Immature natural killer cell (primary cell): Measurements from ENCODE around the gene CARMIL3. TPM values are rescaled to one million over a fixed set of nuclear protein-coding genes. Genes with fewer than 3 reads are reported as not detected.

Experiments
- DNase-seq, 3 donors: peaks; one replicate each; pipeline ENCODE4 v3.0.0; 2022; ENCODE audit warnings: mixed read lengths in 1 of 3
- H3K27ac Mint-ChIP-seq, 6 donors: one replicate each; pipeline ENCODE4 v1.8.0; 2020; ENCODE audit warnings: mixed read lengths in 6 of 6, mild to moderate bottlenecking in 5 of 6, inconsistent platforms in 4 of 6, moderate library complexity in 3 of 6
- H3K27me3 Mint-ChIP-seq, 3 donors: one replicate each; pipeline ENCODE4 v1.8.0; 2020 to 2021; ENCODE audit warnings: low read depth in 3 of 3, mild to moderate bottlenecking in 3 of 3, mixed read lengths in 3 of 3, moderate library complexity in 3 of 3, inconsistent platforms in 1 of 3
- H3K36me3 Mint-ChIP-seq, 3 donors: one replicate each; pipeline ENCODE4 v1.8.0; 2020; ENCODE audit warnings: mixed read lengths in 3 of 3, inconsistent platforms in 2 of 3, mild to moderate bottlenecking in 2 of 3
- H3K4me1 Mint-ChIP-seq, 2 donors: one replicate each; pipeline ENCODE4 v1.8.0; 2020; ENCODE audit warnings: inconsistent platforms in 2 of 2, mild to moderate bottlenecking in 2 of 2, mixed read lengths in 2 of 2, moderate library complexity in 1 of 2
- H3K4me3 Mint-ChIP-seq, 5 donors: one replicate each; pipeline ENCODE4 v1.8.0; 2020; ENCODE audit warnings: mild to moderate bottlenecking in 5 of 5, mixed read lengths in 5 of 5, inconsistent platforms in 3 of 5, moderate library complexity in 3 of 5
- H3K9me3 Mint-ChIP-seq, 6 donors: one replicate each; pipeline ENCODE4 v1.8.0; 2020; ENCODE audit warnings: mild to moderate bottlenecking in 6 of 6, mixed read lengths in 6 of 6, inconsistent platforms in 4 of 6, moderate library complexity in 3 of 6
- polyA plus RNA-seq, 3 donors: library from polyadenylated mRNA; unstranded; fragments of 300-500 nt; fragmentation: Illumina TruSeq; gene quantifications; one replicate each; pipeline ENCODE4 v1.2.3, GENCODE V29; 2021

Gene CARMIL3
- polyA plus RNA-seq, 3 donors from 2014 or later, result 0.09 to 0.82 (median 0.32) TPM

- Mint-ChIP-seq H3K4me1 (peaks cover 15 to 24% of the 10 kb centered on the region in 2 donors), H3K36me3 (no peaks in the 10 kb centered on the region), H3K4me3 (peak overlapping the region; percentile 95 to 98 (median 97)), H3K9me3 (no peaks in the 10 kb centered on the region), H3K27me3 (peaks cover 2 to 7% (median 3%) of the 10 kb centered on the region in 3 donors), H3K27ac (peak overlapping the region; percentile 62 to 95 (median 87))
- no peak for DNase-seq
These were observed 41.5 kb downstream of the CARMIL3 start for GRCh38 chr14:24093207-24093900.

- H3K9me3 Mint-ChIP-seq, result no peaks in the 10 kb centered on the region
- no peaks in the 10 kb centered on the region for H3K36me3 Mint-ChIP-seq
- H3K27me3 Mint-ChIP-seq, result peaks cover 2 to 7% (median 3%) of the 10 kb centered on the region in 3 donors
These were observed 42.4 kb downstream of the CARMIL3 start, which contains the start of gene PCK2 for GRCh38 chr14:24093901-24094840. Gene PCK2, plus strand, starts transcription at chr14:24094311. Its CDS starts 95 bp downstream, at chr14:24094406.

GRCh38 chr14:24094841-24095270 lies 43.0 kb downstream of the CARMIL3 start:
- peak overlapping the region; percentile 95 to 98 (median 97) for H3K4me3 Mint-ChIP-seq
- H3K9me3 Mint-ChIP-seq, result no peaks in the 10 kb centered on the region
- H3K4me1 Mint-ChIP-seq, result peaks cover 15 to 24% of the 10 kb centered on the region in 2 donors
- H3K27me3 Mint-ChIP-seq, result peaks cover 1 to 7% (median 2%) of the 10 kb centered on the region in 3 donors
- H3K27ac Mint-ChIP-seq, result peak overlapping the region; percentile 85 to 98 (median 94)
- peaks cover 0 to 6% (median 0%) of the 10 kb centered on the region in 3 donors for H3K36me3 Mint-ChIP-seq
- DNase-seq, result no peak

More at GRCh38 chr14:24093901-24094840, 42.4 kb downstream of the CARMIL3 start, which contains the start of gene PCK2:
- peak; percentile 61 to 67 (median 67) for DNase-seq
- H3K4me3 Mint-ChIP-seq, result peak within 1 kb of the TSS; percentile 95 to 98 (median 97)
- peak within 1 kb of the TSS; percentile 85 to 98 (median 94) for H3K27ac Mint-ChIP-seq
- H3K4me1 Mint-ChIP-seq, result peaks cover 15 to 24% of the 10 kb centered on the region in 2 donors

GRCh38 chr14:24095271-24096068 lies 43.7 kb downstream of the CARMIL3 start:
- Mint-ChIP-seq H3K9me3 (no peaks in the 10 kb centered on the region), H3K27me3 (peaks cover 1 to 8% (median 2%) of the 10 kb centered on the region in 3 donors), H3K27ac (peak overlapping the region; percentile 85 to 98 (median 94)), H3K36me3 (peaks cover 0 to 9% (median 4%) of the 10 kb centered on the region in 3 donors), H3K4me1 (peaks cover 15 to 24% of the 10 kb centered on the region in 2 donors), H3K4me3 (peak overlapping the region; percentile 95 to 98 (median 97))
- peak; percentile 16 to 23 (median 16) for DNase-seq

GRCh38 chr14:24096545-24097181 lies 44.9 kb downstream of the CARMIL3 start:
- Mint-ChIP-seq H3K27me3 (peaks cover 1 to 9% (median 2%) of the 10 kb centered on the region in 3 donors), H3K27ac (peak overlapping the region; percentile 17 to 70 (median 55)), H3K36me3 (peaks cover 0 to 15% (median 8%) of the 10 kb centered on the region in 3 donors), H3K4me1 (peaks cover 15 to 22% of the 10 kb centered on the region in 2 donors), H3K4me3 (peak overlapping the region; percentile 30 to 63 (median 48)), H3K9me3 (no peaks in the 10 kb centered on the region)
- no peak for DNase-seq

- Mint-ChIP-seq H3K27ac (no peak overlapping the region), H3K36me3 (peaks cover 0 to 26% (median 8%) of the 10 kb centered on the region in 3 donors), H3K9me3 (no peaks in the 10 kb centered on the region), H3K4me1 (peaks cover 15 to 17% of the 10 kb centered on the region in 2 donors), H3K27me3 (peaks cover 0 to 9% (median 1%) of the 10 kb centered on the region in 3 donors), H3K4me3 (no peak overlapping the region)
- DNase-seq, result no peak
These were observed 46.6 kb downstream of the CARMIL3 start for GRCh38 chr14:24098229-24098926.

GRCh38 chr14:24098927-24099813 lies 47.4 kb downstream of the CARMIL3 start:
- Mint-ChIP-seq H3K27ac (no peak overlapping the region), H3K4me3 (no peak overlapping the region), H3K4me1 (peaks cover 14 to 15% of the 10 kb centered on the region in 2 donors)

GRCh38 chr14:24100197-24100981 lies 48.6 kb downstream of the CARMIL3 start:
- no peak for DNase-seq
- peaks cover 6 to 8% of the 10 kb centered on the region in 2 donors for H3K4me1 Mint-ChIP-seq
- H3K4me3 Mint-ChIP-seq, result no peak overlapping the region
- no peaks in the 10 kb centered on the region for H3K9me3 Mint-ChIP-seq
- peaks cover 0 to 2% (median 0%) of the 10 kb centered on the region in 3 donors for H3K27me3 Mint-ChIP-seq
- H3K27ac Mint-ChIP-seq, result no peak overlapping the region
- peaks cover 7 to 35% (median 19%) of the 10 kb centered on the region in 3 donors for H3K36me3 Mint-ChIP-seq

More at GRCh38 chr14:24098927-24099813, 47.4 kb downstream of the CARMIL3 start:
- DNase-seq, result no peak
- Mint-ChIP-seq H3K36me3 (peaks cover 3 to 26% (median 12%) of the 10 kb centered on the region in 3 donors), H3K9me3 (no peaks in the 10 kb centered on the region), H3K27me3 (peaks cover 0 to 9% (median 1%) of the 10 kb centered on the region in 3 donors)

GRCh38 chr14:24100982-24101494 lies 49.2 kb downstream of the CARMIL3 start:
- Mint-ChIP-seq H3K4me1 (peaks cover 0 to 3% of the 10 kb centered on the region in 2 donors), H3K27me3 (peaks cover 0 to 2% (median 0%) of the 10 kb centered on the region in 3 donors), H3K36me3 (peaks cover 7 to 35% (median 19%) of the 10 kb centered on the region in 3 donors), H3K9me3 (no peaks in the 10 kb centered on the region), H3K4me3 (no peak overlapping the region), H3K27ac (no peak overlapping the region)
- no peak for DNase-seq

- H3K27me3 Mint-ChIP-seq, result peaks cover 0 to 2% (median 0%) of the 10 kb centered on the region in 3 donors
These were observed 50.7 kb downstream of the CARMIL3 start for GRCh38 chr14:24102357-24103048.

More at GRCh38 chr14:24102357-24103048, 50.7 kb downstream of the CARMIL3 start:
- Mint-ChIP-seq H3K4me1 (no peaks in the 10 kb centered on the region), H3K36me3 (peaks cover 7 to 35% (median 19%) of the 10 kb centered on the region in 3 donors), H3K4me3 (no peak overlapping the region), H3K9me3 (no peaks in the 10 kb centered on the region), H3K27ac (no peak overlapping the region)
- DNase-seq, result no peak
